Right ventricle myocardium inferior (tissue), 1 donor: Measurements from ENCODE around the gene KRT9. TPM values are rescaled to one million over a fixed set of nuclear protein-coding genes. Genes with fewer than 3 reads are reported as not detected.
"Not testable (repeated sequence)": the region's sequence is repeated elsewhere in the genome, so short reads cannot be mapped to it uniquely, and the experiment has no call there.

ENCODE experiments used
- ATAC-seq: fragments of 200-7000 bp; cut with Tn5 transposase; one replicate; pipeline ENCODE4 v1.9.1; 2020; ENCODE audit warnings: mild to moderate bottlenecking, moderate library complexity
- DNase-seq: peaks from one replicate; pipeline ENCODE4 v3.0.0; 2021; ENCODE audit errors: missing footprints
- intact Hi-C: fragments of 100-400 bp; cut with DNase I; formaldehyde crosslinking; loops from one replicate; pipeline ENCODE4 v1.11.0; 2022
- total RNA-seq: library from RNA; stranded (reverse); fragmentation: NEBNext Ultra II Directional; extraction: Animal tissue kit (Norgen Biotek cat#: 25700); gene quantifications from one replicate; pipeline ENCODE4 v1.2.1, GENCODE V29; 2021
- donor health status: DM: no; HTN: yes; CAD: no; lungs with severe emphysema.

Gene KRT9
- total RNA-seq, 1 donor from 2014 or later, result not detected

GRCh38 chr17:41610061-41610517 lies 38.2 kb upstream of the KRT9 start:
- ATAC-seq, intact Hi-C loops, DNase-seq: not testable (repeated sequence)

GRCh38 chr17:41606930-41607329 lies 35.1 kb upstream of the KRT9 start:
- ATAC-seq, DNase-seq, intact Hi-C loops: not testable (repeated sequence)

GRCh38 chr17:41602524-41602923 lies 30.7 kb upstream of the KRT9 start:
- DNase-seq (no peak), ATAC-seq (no peak)
- intact Hi-C loops, result no loop called here

GRCh38 chr17:41600318-41600717 lies 28.5 kb upstream of the KRT9 start:
- intact Hi-C loops, result no loop called here
- DNase-seq, result no peak
- ATAC-seq, result no peak

- DNase-seq (no peak), ATAC-seq (no peak)
- intact Hi-C loops, result no loop called here
Measured at GRCh38 chr17:41599680-41600079, 27.8 kb upstream of the KRT9 start.

GRCh38 chr17:41595585-41595984 lies 23.7 kb upstream of the KRT9 start:
- intact Hi-C loops, result no loop called here
- DNase-seq (no peak), ATAC-seq (no peak)

GRCh38 chr17:41594363-41594915 lies 22.6 kb upstream of the KRT9 start:
- no peak for DNase-seq
- intact Hi-C loops, result no loop called here
- no peak for ATAC-seq

GRCh38 chr17:41593306-41593981 lies 21.6 kb upstream of the KRT9 start:
- peak; percentile 61 for DNase-seq
- ATAC-seq, result no peak
- intact Hi-C loops, result no loop called here

GRCh38 chr17:41592601-41593305 lies 20.9 kb upstream of the KRT9 start:
- ATAC-seq, result no peak
- intact Hi-C loops, result no loop called here

GRCh38 chr17:41589301-41589700 lies 17.4 kb upstream of the KRT9 start:
- no peak for ATAC-seq

More at GRCh38 chr17:41592601-41593305, 20.9 kb upstream of the KRT9 start:
- no peak for DNase-seq

GRCh38 chr17:41588126-41588810 lies 16.4 kb upstream of the KRT9 start:
- ATAC-seq (no peak), DNase-seq (no peak)
- intact Hi-C loops, result no loop called here

More at GRCh38 chr17:41589301-41589700, 17.4 kb upstream of the KRT9 start:
- DNase-seq, result no peak
- intact Hi-C loops, result no loop called here

- intact Hi-C loops, result no loop called here
- DNase-seq (no peak), ATAC-seq (no peak)
Measured at GRCh38 chr17:41586863-41587495, 15.1 kb upstream of the KRT9 start, which contains the start of gene KRT14. Gene KRT14, minus strand, starts transcription at chr17:41586895. Its CDS starts 61 bp downstream, at chr17:41586834.

- intact Hi-C loops, result no loop called here
- DNase-seq (no peak), ATAC-seq (no peak)
Measured at GRCh38 chr17:41585301-41586056, 13.6 kb upstream of the KRT9 start.

- intact Hi-C loops, DNase-seq, ATAC-seq: not testable (repeated sequence)
Measured at GRCh38 chr17:41584331-41584927, 12.6 kb upstream of the KRT9 start.

GRCh38 chr17:41583137-41584127 lies 11.6 kb upstream of the KRT9 start:
- intact Hi-C loops, result no loop called here
- no peak for DNase-seq
- no peak for ATAC-seq
